ENCODE results near the gene TBC1D5. TPM values are rescaled to one million over a fixed set of nuclear protein-coding genes. Genes with fewer than 3 reads are reported as not detected.
"Not testable (repeated sequence)": the region's sequence is repeated elsewhere in the genome, so short reads cannot be mapped to it uniquely, and the experiment has no call there.

The TBC1D5 gene
- total RNA-seq, 1 donor from 2014 or later: 32.1 TPM

GRCh38 chr3:17129556-17129955, 612.9 kb downstream of the TBC1D5 start:
- TF ChIP-seq, protein P1, sequence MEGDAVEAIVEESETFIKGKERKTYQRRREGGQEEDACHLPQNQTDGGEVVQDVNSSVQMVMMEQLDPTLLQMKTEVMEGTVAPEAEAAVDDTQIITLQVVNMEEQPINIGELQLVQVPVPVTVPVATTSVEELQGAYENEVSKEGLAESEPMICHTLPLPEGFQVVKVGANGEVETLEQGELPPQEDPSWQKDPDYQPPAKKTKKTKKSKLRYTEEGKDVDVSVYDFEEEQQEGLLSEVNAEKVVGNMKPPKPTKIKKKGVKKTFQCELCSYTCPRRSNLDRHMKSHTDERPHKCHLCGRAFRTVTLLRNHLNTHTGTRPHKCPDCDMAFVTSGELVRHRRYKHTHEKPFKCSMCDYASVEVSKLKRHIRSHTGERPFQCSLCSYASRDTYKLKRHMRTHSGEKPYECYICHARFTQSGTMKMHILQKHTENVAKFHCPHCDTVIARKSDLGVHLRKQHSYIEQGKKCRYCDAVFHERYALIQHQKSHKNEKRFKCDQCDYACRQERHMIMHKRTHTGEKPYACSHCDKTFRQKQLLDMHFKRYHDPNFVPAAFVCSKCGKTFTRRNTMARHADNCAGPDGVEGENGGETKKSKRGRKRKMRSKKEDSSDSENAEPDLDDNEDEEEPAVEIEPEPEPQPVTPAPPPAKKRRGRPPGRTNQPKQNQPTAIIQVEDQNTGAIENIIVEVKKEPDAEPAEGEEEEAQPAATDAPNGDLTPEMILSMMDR (conservative IDR thresholded peaks at IDR 0.05; ENCODE audit: low read depth, low read length): no peak
- DNase-seq (ENCODE audit: low read depth): no peak
- no peak overlapping the region for H3K4me3 ChIP-seq (ENCODE audit: low read depth, low read length)

GRCh38 chr3:17128671-17129070, 613.8 kb downstream of the TBC1D5 start:
- not testable (repeated sequence) for DNase-seq (ENCODE audit: low read depth); H3K4me3 ChIP-seq (ENCODE audit: low read depth, low read length)

GRCh38 chr3:17125738-17126442, 616.5 kb downstream of the TBC1D5 start:
- DNase-seq (ENCODE audit: low read depth): no peak

DNA sequence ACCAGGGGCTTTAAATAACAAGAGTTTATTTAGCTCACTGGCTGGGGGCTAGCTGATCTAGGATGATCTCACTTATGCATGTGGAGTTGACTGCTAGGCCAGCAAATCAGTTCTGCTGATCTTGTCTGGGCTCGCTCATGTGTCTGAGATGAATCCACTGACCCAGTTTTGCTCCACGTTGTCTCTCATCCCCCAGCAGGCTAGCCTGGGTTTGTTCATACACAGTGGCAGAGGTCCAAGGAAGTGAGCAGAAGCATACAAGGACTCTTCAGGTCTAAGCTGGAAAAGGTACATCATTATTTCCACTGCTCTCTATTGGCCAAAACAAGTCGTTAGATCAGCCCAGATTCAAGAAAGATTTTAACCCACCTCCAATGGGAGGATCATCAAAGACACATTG, 619.7 kb downstream of the TBC1D5 start:
- no peak for DNase-seq (ENCODE audit: low read depth)
- TF ChIP-seq, protein P1 (conservative IDR thresholded peaks at IDR 0.05; ENCODE audit: low read depth, low read length): no peak
- H3K4me3 ChIP-seq (ENCODE audit: low read depth, low read length): no peak overlapping the region

More at GRCh38 chr3:17125738-17126442, 616.5 kb downstream of the TBC1D5 start:
- no peak overlapping the region for H3K4me3 ChIP-seq (ENCODE audit: low read depth, low read length)
- TF ChIP-seq, protein P1 (conservative IDR thresholded peaks at IDR 0.05; ENCODE audit: low read depth, low read length): no peak

GRCh38 chr3:17121336-17121735, 621.1 kb downstream of the TBC1D5 start:
- TF ChIP-seq, protein P1 (conservative IDR thresholded peaks at IDR 0.05; ENCODE audit: low read depth, low read length): no peak
- H3K4me3 ChIP-seq (ENCODE audit: low read depth, low read length): no peak overlapping the region
- DNase-seq (ENCODE audit: low read depth): no peak

DNA sequence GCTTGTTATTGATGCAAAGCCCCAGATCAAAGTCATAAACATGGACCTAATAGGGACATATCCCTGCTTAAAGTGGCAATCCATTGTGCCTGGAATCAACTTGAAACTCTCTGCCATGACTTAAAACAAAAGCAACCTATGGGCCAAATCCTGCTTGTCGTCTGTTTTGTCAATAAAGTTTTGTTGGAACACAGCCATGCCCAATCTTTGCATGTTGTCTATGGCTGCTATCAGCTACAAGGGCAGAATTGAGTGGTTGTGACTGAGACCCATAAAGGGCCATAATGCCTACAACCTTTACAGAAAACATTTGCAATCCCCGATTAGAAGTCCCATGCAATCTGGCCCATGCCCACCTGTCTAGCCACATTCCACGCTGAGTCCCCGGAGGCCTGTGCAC, 622.3 kb downstream of the TBC1D5 start:
- no peak overlapping the region for H3K4me3 ChIP-seq (ENCODE audit: low read depth, low read length)
- TF ChIP-seq, protein P1 (conservative IDR thresholded peaks at IDR 0.05; ENCODE audit: low read depth, low read length): no peak
- DNase-seq (ENCODE audit: low read depth): no peak

DNA sequence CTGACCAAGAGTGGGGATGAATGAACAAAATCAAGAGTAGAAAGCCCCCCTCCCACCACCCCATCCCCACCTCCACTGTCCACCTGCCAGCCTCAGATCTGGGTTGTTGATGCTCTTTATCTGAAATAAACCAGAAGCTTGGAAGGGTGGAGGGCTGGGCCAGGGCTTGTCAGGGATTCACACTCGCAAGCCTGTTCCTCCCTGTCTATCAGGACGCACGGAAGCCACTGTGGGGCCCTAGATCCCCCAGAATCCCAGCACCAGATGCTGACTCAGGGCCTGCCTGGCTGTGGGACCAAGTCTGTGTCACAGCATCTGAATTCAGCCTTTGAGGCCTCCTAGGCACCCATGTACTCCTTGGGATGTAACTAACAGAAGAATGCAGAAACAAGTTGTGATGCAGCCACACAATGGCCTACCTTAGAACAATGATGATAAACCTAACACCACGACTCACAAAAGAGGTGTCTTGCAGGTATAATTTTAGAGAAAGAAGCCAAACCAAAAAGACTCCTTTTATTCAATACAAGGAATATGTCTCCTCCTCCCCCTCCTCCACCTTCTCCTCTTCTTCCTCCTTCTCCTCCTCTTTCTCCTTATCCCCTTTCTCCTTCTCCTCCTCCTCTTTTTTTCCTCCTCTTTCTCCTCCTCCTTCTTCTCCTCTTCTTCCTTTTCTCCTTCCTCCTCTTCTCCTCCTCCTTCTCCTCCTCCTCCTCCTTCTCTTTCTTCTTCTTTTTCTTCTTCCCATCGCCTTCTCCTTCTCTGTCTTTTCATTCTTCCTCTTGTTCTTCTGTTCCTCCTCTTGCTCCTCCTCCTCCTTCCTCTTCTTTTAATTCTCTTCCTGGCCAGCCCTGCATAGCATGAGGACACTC, 623.0 kb downstream of the TBC1D5 start:
- TF ChIP-seq, protein P1 (conservative IDR thresholded peaks at IDR 0.05; ENCODE audit: low read depth, low read length): no peak
- no peak for DNase-seq (ENCODE audit: low read depth)
- H3K4me3 ChIP-seq (ENCODE audit: low read depth, low read length): no peak overlapping the region

Data from epithelial cell of proximal tubule (primary cell).